GF-D8 (cell line): Measurements from ENCODE around the gene REC8.

Experiments
- DNase-seq: peaks from one replicate; lab custom pipeline; 2025; lab: John Stamatoyannopoulos, UW

Gene REC8

GRCh38 chr14:24138396-24139271, 33.2 kb upstream of the REC8 start:
- DNase-seq: no peak

- DNase-seq: no peak
These were observed 32.5 kb upstream of the REC8 start for GRCh38 chr14:24139272-24139934.

DNA sequence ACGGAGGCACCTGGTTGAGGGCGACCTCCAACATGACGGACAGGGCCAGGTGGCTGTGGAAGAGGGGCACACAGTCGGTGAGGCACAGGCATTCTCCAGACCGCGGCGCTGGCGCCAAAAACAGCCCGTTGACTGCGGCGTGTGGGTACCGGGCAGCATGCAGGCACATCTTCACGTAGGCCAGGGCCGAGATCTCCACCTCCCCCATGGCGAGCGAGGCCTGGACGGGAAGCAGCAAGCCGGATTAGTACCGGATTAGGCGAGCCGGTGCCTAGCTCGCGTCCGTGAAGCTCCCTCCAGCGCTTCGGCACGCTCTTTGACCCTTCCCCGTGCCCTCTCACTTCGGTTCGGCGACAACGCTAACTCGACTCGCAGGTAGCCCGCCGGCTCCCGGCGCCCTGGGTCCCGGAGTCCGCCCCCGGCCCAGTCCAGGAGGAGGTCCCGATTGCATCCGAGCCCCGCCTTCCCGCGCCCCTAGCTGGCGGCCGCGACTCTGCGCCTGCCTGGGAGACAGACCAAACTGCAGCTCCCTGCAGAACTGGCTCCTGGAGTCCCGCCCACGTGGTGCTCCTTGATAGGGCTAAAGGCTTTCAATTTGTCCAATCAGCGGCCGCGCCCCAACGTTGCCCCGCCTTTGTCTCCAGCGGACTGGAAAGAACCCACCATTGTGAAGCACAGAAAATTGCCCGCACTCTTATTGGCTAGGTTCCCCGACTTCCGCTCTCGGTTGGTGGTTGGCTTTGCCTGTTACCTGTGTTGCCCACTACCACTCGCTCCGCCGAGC, 30.6 kb upstream of the REC8 start, which contains the start of gene EMC9:
Gene EMC9, minus strand, starts transcription at position 495 of the 784 bp plus-strand sequence. Its CDS starts 287 bp downstream, at position 208.
- peak; percentile 98 for DNase-seq

- no peak for DNase-seq
These were observed 28.4 kb upstream of the REC8 start for GRCh38 chr14:24143511-24143910.

GRCh38 chr14:24144451-24144850, 27.4 kb upstream of the REC8 start:
- DNase-seq: no peak

- no peak for DNase-seq
These were observed 26.7 kb upstream of the REC8 start for GRCh38 chr14:24145219-24145618.

DNA sequence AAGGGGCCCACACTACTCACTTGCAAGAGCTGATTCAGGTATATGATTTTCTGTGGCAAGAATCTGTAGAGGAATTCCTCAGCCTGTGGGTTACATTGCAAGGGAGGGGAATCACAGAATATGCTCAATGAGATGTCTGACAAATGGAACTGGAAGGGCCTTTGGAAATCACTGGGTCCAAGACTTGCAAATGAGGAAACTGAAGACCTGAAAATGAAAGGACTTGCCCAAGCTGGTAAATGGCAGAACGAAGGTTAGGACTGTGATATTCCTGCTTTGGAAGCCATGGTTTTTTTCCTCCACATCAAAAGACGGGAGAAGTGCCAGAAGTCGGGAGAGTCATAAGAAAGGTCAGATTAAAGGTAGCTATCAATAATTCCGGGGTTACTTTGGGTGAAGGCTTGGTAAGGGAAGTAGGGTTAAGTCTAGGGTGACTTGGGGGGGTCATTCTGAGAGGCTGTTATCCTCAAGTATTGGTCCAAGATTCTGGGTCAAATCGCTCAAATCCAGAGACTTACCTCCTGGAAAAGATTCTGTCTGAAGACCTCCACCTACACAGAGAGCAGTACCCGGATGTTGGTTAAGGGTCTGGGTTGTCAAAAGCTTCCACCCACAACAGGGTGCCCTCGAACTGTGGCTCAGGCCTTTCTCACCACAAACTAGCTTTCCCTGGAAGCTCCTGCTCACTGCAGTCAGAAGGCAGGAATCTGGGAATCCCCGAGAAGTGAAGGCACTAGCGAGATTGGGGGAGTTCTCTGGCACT, 26.0 kb upstream of the REC8 start:
- DNase-seq: no peak

- DNase-seq: peak; percentile 85
These were observed 25.4 kb upstream of the REC8 start, which contains the start of gene PSME2 for GRCh38 chr14:24146453-24146977. Gene PSME2 (minus strand): TSS chr14:24146610. CDS start chr14:24146581, 29 bp downstream.

- DNase-seq: peak; percentile 96
These were observed 24.7 kb upstream of the REC8 start, which contains the start of gene RNF31 for GRCh38 chr14:24146978-24147760. Gene RNF31 (plus strand): TSS chr14:24147498. CDS start chr14:24147699, 201 bp downstream.

DNA sequence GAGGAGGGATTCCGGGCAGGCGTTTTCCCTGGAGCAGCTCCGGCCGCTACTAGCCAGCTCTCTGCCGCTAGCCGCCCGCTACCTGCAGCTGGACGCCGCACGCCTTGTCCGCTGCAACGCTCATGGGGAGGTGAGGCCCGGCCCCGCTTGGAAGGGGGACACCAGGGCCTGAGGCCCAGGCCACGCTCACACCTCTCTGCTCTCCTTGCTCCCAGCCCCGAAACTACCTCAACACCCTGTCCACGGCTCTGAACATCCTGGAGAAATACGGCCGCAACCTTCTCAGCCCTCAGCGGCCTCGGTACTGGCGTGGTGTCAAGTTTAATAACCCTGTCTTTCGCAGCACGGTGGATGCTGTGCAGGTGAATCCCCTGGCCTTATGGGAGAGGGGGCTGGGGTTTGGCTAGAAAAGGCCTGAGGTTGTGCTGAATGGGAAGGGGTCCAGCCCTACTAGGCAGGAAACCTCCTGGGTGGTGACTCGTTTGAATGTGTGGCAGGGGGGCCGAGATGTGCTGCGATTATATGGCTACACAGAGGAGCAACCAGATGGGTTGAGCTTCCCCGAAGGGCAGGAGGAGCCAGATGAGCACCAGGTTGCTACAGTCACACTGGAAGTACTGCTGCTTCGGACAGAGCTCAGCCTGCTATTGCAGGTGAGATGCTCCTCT, 24.0 kb upstream of the REC8 start:
- DNase-seq: no peak

DNA sequence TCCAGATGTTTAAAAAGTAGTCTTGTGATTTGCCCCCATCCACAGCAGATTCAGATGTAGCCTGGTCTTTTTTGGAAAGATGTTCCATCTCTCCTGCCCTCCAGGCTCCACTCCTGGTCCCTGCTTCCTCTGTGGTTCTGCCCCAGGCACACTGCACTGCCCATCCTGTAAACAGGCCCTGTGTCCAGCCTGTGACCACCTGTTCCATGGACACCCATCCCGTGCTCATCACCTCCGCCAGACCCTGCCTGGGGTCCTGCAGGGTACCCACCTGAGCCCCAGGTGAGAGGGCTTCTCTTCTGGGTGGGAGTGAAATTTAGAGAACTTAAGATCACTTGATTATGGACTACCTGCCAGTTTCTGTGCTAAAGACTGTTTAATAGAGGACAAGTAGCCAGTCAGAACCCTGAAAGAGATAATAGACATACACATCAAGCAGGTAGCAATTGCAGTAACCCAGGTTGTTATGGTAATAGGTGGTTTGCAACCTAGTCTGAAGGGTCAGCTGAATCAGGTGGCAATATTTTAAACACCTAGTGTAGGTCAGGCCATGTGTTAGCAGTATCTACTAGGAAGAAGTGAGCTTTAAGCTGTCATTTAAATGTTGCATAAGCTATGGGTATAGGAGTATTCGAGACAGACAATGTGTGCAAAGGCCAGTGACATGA, 22.4 kb upstream of the REC8 start:
- no peak for DNase-seq

DNA sequence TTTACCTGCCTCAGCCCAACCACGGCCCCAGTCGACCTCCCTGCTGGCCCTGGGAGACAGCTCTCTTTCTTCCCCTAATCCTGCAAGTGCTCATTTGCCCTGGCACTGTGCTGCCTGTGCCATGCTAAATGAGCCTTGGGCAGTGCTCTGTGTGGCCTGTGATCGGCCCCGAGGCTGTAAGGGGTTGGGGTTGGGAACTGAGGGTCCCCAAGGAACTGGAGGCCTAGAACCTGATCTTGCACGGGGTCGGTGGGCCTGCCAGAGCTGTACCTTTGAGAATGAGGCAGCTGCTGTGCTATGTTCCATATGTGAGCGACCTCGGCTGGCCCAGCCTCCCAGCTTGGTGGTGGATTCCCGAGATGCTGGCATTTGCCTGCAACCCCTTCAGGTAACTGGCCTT, 21.8 kb upstream of the REC8 start:
- no peak for DNase-seq

GRCh38 chr14:24150567-24150966, 21.3 kb upstream of the REC8 start:
- no peak for DNase-seq

DNA sequence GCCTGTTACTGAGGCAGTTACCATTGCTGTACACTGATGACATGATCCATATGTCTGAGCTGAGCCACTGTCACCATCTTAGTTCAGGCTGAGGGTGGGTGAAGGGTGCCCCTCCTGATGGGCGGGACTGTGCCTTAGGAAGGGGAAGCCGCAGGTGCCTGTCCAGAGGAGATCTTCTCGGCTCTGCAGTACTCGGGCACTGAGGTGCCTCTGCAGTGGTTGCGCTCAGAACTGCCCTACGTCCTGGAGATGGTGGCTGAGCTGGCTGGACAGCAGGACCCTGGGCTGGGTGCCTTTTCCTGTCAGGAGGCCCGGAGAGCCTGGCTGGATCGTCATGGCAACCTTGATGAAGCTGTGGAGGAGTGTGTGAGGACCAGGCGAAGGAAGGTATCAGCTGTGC, 20.9 kb upstream of the REC8 start:
- DNase-seq: no peak

- no peak for DNase-seq
These were observed 20.3 kb upstream of the REC8 start for GRCh38 chr14:24151404-24152080.

- no peak for DNase-seq
These were observed 16.8 kb upstream of the REC8 start for GRCh38 chr14:24155100-24155499.

- no peak for DNase-seq
These were observed 15.0 kb upstream of the REC8 start for GRCh38 chr14:24156840-24157239.

DNA sequence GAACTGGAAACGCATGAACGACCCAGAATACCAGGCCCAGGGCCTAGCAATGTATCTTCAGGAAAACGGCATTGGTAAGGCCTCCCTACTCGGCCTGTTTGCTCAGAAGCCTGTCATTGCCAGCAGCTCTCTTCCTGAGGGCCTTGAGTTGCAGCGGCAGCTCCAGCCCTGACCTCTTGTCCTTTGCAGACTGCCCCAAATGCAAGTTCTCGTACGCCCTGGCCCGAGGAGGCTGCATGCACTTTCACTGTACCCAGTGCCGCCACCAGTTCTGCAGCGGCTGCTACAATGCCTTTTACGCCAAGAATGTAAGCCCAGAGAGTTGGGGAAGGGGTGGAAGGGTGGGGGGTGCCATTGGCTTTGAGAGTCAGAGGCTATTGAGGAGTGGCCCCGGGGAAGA, 14.5 kb upstream of the REC8 start:
- no peak for DNase-seq
